HFF-Myc (cell line): ENCODE data around the gene USP20.

Source experiments
- DNase-seq: peaks from one replicate; pipeline ENCODE4 v3.0.0-alpha.2; 2011; ENCODE audit warnings: low read depth; ENCODE audit errors: extremely low read depth
- H3K4me3 ChIP-seq: replicated peaks from 2 replicates; pipeline ENCODE4 v1.5.1; 2011; ENCODE audit warnings: low read depth, mild to moderate bottlenecking, control low read depth, low read length
- TF ChIP-seq, protein P1 (sequence below): IDR thresholded peaks from 2 replicates; pipeline ENCODE4 v1.5.1; 2012; ENCODE audit warnings: mild to moderate bottlenecking, low read depth, low read length, control low read depth; ENCODE audit errors: missing control alignments

USP20 gene

GRCh38 chr9:129828969-129829368 is 6.3 kb upstream of the USP20 start:
- DNase-seq, result no peak
- H3K4me3 ChIP-seq, result no peak overlapping the region
- TF ChIP-seq, protein P1, sequence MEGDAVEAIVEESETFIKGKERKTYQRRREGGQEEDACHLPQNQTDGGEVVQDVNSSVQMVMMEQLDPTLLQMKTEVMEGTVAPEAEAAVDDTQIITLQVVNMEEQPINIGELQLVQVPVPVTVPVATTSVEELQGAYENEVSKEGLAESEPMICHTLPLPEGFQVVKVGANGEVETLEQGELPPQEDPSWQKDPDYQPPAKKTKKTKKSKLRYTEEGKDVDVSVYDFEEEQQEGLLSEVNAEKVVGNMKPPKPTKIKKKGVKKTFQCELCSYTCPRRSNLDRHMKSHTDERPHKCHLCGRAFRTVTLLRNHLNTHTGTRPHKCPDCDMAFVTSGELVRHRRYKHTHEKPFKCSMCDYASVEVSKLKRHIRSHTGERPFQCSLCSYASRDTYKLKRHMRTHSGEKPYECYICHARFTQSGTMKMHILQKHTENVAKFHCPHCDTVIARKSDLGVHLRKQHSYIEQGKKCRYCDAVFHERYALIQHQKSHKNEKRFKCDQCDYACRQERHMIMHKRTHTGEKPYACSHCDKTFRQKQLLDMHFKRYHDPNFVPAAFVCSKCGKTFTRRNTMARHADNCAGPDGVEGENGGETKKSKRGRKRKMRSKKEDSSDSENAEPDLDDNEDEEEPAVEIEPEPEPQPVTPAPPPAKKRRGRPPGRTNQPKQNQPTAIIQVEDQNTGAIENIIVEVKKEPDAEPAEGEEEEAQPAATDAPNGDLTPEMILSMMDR, result no peak

- DNase-seq, result no peak
- no peak overlapping the region for H3K4me3 ChIP-seq
- TF ChIP-seq, protein P1, result no peak
These were observed 2.3 kb upstream of the USP20 start for GRCh38 chr9:129832982-129833381.

- TF ChIP-seq, protein P1, result no peak
- no peak for DNase-seq
- H3K4me3 ChIP-seq, result peak overlapping the region; percentile 97
These were observed 650 bp upstream of the USP20 start for GRCh38 chr9:129834489-129835127.

DNA sequence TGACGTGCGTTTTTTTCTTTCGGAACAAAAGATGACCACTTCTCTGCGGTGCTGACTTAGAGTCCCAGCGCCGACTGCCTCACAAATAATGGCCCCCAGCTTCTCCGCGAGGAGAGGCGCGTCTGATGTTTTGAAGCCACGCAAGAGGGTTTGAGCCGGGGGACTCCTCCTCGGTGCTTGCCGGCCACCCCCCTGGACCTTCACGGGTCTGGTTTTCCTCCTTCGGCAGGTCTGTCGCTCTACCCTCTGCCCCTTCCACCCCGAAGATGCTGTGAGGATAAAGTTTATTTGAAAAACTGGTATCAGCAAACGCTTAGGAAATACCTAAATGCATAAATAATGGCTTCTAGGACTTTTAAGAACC is 584 bp downstream of the USP20 start:
- TF ChIP-seq, protein P1, result no peak
- peak overlapping the region; percentile 97 for H3K4me3 ChIP-seq
- no peak for DNase-seq

DNA sequence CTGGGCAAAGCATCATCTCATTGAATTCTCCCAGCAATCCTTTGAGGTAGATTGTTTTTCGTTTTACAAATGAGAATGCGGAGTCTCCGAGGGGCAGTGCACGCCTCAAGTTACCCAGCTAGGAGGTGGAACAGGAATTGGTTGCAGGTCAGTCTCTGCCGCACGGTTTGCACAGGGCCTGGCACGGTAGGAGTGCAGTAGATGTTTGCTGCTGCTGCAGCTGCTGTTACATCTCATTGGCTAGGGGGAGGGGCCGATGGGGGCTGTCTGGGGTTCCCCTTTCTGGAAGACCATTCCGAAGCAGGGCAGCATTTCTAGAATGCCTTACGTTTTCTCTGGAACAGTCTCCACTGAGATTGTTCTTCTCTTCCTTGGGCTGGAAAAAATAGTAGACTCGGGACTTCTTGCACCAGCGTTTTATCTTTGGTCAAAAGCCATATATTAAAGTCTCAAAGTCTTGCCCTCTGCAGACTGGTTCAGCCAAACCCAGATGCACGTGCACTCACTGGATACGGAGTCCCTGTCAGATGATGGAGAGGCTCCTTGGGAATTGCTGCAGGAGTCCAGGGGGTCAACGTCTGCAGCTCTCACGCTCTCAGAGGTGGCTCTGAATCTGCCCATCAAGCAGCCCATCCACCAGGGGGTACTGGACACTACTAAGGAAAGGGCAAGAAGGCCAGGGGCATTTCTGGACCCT is 1.2 kb downstream of the USP20 start:
- peak overlapping the region; percentile 97 for H3K4me3 ChIP-seq
- TF ChIP-seq, protein P1, result no peak
- DNase-seq, result no peak

GRCh38 chr9:129838707-129839259 is 3.5 kb downstream of the USP20 start:
- TF ChIP-seq, protein P1, result no peak
- DNase-seq, result peak; percentile 50
- H3K4me3 ChIP-seq, result no peak overlapping the region
